ENCODE measurements around the gene GNG12.

The GNG12 gene

GRCh38 chr1:67687649-67688048, 145.6 kb downstream of the GNG12 start:
- DNase-seq (ENCODE audit: low spot score) = no peak
- H3K27ac ChIP-seq = no peak overlapping the region
- CTCF ChIA-PET = interaction anchor here (1.0 to 1.7 kb wide), 2 partner anchors 152 to 279 kb away, joined by 3 to 4 read pairs; no protein-coding TSS in a partner anchor
- POLR2A ChIA-PET (ENCODE audit: low non-redundant PET) = no interaction called here
- TF ChIP-seq CTCF (conservative IDR thresholded peaks at IDR 0.05; ENCODE audit: low read depth) = no peak

GRCh38 chr1:67687198-67687545, 146.1 kb downstream of the GNG12 start:
- ChIA-PET POLR2A (ENCODE audit: low non-redundant PET) (interaction anchor here (0.5 to 3.4 kb wide), 2 partner anchors 115 to 153 kb away, joined by 3 to 33 read pairs; no protein-coding TSS in a partner anchor), CTCF (interaction anchor here (1.0 to 1.7 kb wide), 3 partner anchors 112 to 279 kb away, joined by 3 to 4 read pairs (median 3); no protein-coding TSS in a partner anchor)
- TF ChIP-seq CTCF (conservative IDR thresholded peaks at IDR 0.05; ENCODE audit: low read depth) = no peak
- no peak overlapping the region for H3K27ac ChIP-seq
- no peak for DNase-seq (ENCODE audit: low spot score)

DNA sequence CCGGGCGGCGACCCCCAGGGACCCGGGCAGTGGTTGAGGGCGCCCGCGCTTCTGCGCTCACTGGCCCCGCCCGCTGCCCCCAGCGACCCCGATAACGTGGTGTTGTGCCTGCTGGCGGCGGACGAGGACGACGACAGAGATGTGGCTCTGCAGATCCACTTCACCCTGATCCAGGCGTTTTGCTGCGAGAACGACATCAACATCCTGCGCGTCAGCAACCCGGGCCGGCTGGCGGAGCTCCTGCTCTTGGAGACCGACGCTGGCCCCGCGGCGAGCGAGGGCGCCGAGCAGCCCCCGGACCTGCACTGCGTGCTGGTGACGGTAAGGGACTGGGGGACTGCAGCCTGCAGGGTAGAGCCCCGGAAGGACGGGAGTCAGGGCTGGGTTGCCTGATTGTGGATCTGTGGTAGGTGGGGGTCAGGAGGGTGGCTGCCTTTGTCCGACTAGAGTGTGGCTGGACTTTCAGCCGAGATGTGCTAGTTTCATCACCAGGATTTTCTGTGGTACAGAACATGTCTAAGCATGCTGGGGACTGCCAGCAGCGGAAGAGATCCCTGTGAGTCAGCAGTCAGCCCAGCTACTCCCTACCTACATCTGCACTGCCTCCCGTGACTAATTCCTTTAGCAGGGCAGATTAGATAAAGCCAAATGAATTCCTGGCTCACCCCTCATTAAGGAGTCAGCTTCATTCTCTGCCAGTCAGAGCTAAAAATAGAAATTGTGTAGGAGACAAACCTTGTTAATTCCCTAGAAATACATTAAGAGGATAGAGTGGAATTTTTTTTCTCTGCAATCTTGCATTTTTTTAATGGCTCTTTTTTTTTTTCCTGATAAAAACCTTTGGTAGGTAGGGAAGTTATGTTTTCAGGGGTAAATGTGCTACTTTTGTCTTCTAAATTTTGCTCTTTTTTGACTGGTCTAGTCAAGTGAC, 146.7 kb downstream of the GNG12 start:
- no peak for TF ChIP-seq CTCF (conservative IDR thresholded peaks at IDR 0.05; ENCODE audit: low read depth)
- peak; percentile 94 for DNase-seq (ENCODE audit: low spot score)
- ChIA-PET CTCF (interaction anchor here (1.1 to 2.4 kb wide), 5 partner anchors 74 to 154 kb away, joined by 3 to 16 read pairs (median 4); no protein-coding TSS in a partner anchor), POLR2A (ENCODE audit: low non-redundant PET) (interaction anchor here (0.5 to 3.4 kb wide), 5 partner anchors 10 to 169 kb away, joined by 3 to 33 read pairs (median 5); no protein-coding TSS in a partner anchor)
- peak overlapping the region; percentile 100 for H3K27ac ChIP-seq

DNA sequence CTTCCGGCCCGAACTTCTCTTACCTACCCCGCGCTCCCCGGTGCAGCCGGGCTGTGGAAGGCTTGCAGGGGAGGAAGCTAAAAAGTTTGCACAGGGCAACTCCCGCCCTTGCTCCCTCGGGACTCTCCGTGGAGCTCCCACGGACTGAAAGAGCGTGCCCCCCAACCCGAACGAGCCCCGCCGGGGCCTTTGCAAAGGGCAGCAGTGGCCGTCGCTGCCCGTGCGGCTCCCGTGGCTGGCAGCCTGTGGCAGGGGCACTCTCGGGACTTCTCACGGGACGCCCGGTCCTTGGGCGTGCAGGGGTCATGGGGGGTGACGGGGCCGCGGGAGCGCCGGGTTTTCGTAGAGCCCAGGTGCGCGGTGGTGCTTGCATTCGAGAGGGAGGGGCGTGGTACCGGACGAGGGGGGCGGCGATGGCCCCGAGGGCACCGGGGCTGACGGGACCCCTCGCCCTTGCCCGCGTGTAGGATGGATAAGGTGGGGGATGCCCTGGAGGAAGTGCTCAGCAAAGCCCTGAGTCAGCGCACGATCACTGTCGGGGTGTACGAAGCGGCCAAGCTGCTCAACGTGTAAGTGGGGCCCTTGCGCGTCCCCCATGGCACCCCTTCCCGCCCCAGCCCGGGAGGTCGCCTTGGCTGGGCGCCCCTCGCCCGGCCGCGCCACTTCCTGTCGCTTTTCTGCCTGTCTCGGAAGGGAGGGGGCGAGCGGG, 147.6 kb downstream of the GNG12 start:
- DNase-seq (ENCODE audit: low spot score) = no peak
- CTCF ChIA-PET = interaction anchor here (0.6 to 2.4 kb wide), 6 partner anchors 75 to 153 kb away, joined by 3 to 16 read pairs (median 5); no protein-coding TSS in a partner anchor
- TF ChIP-seq CTCF (conservative IDR thresholded peaks at IDR 0.05; ENCODE audit: low read depth) = no peak
- peak overlapping the region; percentile 100 for H3K27ac ChIP-seq
- POLR2A ChIA-PET (ENCODE audit: low non-redundant PET) = interaction anchor here (0.6 to 3.4 kb wide), 4 partner anchors 27 to 124 kb away, joined by 3 to 33 read pairs (median 3); no protein-coding TSS in a partner anchor

GRCh38 chr1:67685067-67685557, 148.2 kb downstream of the GNG12 start, which contains the start of gene GADD45A:
Gene GADD45A, plus strand, starts transcription at chr1:67685201. Its CDS starts 294 bp downstream, at chr1:67685495.
- DNase-seq (ENCODE audit: low spot score) = peak; percentile 97
- CTCF ChIA-PET = interaction anchor here (0.6 to 2.4 kb wide), 5 partner anchors 75 to 153 kb away, joined by 3 to 16 read pairs (median 6); no protein-coding TSS in a partner anchor
- POLR2A ChIA-PET (ENCODE audit: low non-redundant PET) = interaction anchor here (0.6 to 3.4 kb wide), 6 partner anchors 10 to 148 kb away, joined by 3 to 33 read pairs (median 3); no protein-coding TSS in a partner anchor
- no peak for TF ChIP-seq CTCF (conservative IDR thresholded peaks at IDR 0.05; ENCODE audit: low read depth)
- peak within 1 kb of the TSS; percentile 100 for H3K27ac ChIP-seq

Data from RWPE1 (cell line).